EH (cell line): ENCODE results near the gene FAM47C.
A peak's percentile ranks its signal among the peaks of the same experiment; 100 is the strongest.
"Not testable (repeated sequence)": the region's sequence is repeated elsewhere in the genome, so short reads cannot be mapped to it uniquely, and the experiment has no call there.

Experiments used
- DNase-seq: peaks from one replicate; pipeline ENCODE4 v3.0.0-alpha.2; 2015; ENCODE audit warnings: low read depth

The FAM47C gene

GRCh38 chrX:37008182-37008581, at the start of gene FAM47C:
FAM47C (plus strand) TSS chrX:37008366; CDS start chrX:37008411, 45 bp downstream.
- DNase-seq = not testable (repeated sequence)

- no peak for DNase-seq
Observed at GRCh38 chrX:36961590-36961989, 46.6 kb upstream of the FAM47C start.

- no peak for DNase-seq
Observed at GRCh38 chrX:36963069-36963808, 44.9 kb upstream of the FAM47C start.

- DNase-seq = no peak
Observed at GRCh38 chrX:36963852-36964251, 44.3 kb upstream of the FAM47C start.

GRCh38 chrX:36973575-36973974, 34.6 kb upstream of the FAM47C start:
- DNase-seq = no peak

- no peak for DNase-seq
Observed at GRCh38 chrX:36974911-36975310, 33.3 kb upstream of the FAM47C start.

GRCh38 chrX:36978886-36979285, 29.3 kb upstream of the FAM47C start:
- peak; percentile 18 for DNase-seq

- DNase-seq = no peak
Observed at GRCh38 chrX:36983831-36984230, 24.3 kb upstream of the FAM47C start.

- DNase-seq = not testable (repeated sequence)
Observed at GRCh38 chrX:36985416-36986209, 22.6 kb upstream of the FAM47C start.

GRCh38 chrX:36986231-36986630, 21.9 kb upstream of the FAM47C start:
- no peak for DNase-seq

GRCh38 chrX:36987212-36987611, 21.0 kb upstream of the FAM47C start:
- DNase-seq = not testable (repeated sequence)

- no peak for DNase-seq
Observed at GRCh38 chrX:37000140-37000539, 8.0 kb upstream of the FAM47C start.

- no peak for DNase-seq
Observed at GRCh38 chrX:37010496-37010895, 2.3 kb downstream of the FAM47C start.

- not testable (repeated sequence) for DNase-seq
Observed at GRCh38 chrX:37034260-37034659, 26.1 kb downstream of the FAM47C start.

- not testable (repeated sequence) for DNase-seq
Observed at GRCh38 chrX:37036674-37037220, 28.6 kb downstream of the FAM47C start.

- not testable (repeated sequence) for DNase-seq
Observed at GRCh38 chrX:37038814-37039213, 30.6 kb downstream of the FAM47C start.

- DNase-seq = not testable (repeated sequence)
Observed at GRCh38 chrX:37042956-37043885, 35.1 kb downstream of the FAM47C start.

- no peak for DNase-seq
Observed at GRCh38 chrX:37047776-37048175, 39.6 kb downstream of the FAM47C start.

- not testable (repeated sequence) for DNase-seq
Observed at GRCh38 chrX:37057572-37057971, 49.4 kb downstream of the FAM47C start.

- peak; percentile 36 for DNase-seq
Observed at GRCh38 chrX:37060999-37061398, 52.8 kb downstream of the FAM47C start.
